Measurements from ENCODE around the gene TBC1D22B.
"Not testable (repeated sequence)": the region's sequence is repeated elsewhere in the genome, so short reads cannot be mapped to it uniquely, and the experiment has no call there.

Gene TBC1D22B

DNA sequence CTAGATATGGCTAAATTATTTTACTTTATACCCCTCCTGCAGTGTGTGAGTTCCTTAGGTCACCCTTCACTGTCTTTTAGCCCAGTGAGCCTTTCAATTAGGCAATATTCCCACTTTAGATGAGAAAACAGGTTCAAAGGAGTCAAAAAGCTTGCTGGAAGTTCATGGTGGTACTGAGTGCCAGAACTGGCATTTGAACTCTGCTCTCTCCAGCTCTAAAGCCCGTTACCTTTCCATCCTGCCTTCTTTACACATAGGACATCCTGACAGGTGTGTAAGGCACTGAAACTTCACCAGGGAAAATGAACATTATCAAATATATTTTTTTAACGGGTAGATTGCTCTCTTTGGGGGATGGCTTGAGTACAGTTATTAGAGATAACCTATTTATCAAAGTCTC is 11.5 kb downstream of the TBC1D22B start:
- no peak for DNase-seq

DNA sequence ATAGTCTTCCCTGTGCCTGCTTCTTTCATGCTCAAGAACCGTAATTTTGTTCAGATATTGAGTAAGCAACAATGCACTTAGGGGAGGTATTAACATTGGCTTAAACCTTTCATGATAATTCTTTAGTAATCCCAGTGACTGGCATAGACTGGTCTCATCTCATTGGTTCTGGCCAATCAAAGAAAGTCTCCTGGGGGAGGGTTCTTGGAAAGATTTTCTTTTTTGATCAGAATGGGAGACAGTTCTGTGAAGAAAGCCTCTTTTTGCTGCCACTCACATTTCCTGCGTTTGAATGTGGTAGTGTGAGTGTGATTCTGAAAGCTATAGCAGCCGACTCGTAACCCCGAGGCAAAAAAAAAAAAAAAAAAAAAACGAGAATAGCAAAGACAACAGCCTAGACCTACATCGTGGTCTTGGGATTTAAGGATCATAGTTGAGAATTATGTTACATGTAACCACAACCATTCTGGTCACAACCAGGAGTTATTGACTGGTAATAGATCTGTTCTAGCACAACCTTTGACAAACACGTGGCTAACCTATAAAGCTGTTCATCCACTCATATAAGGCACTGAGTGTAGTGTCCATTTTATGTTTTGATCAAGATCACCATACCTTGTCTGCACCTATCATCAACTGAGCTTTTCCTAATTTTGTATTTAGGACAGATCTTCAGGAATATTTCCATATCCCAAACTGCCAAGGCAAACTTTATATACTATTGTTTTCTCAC is 15.4 kb downstream of the TBC1D22B start:
- DNase-seq = no peak

DNA sequence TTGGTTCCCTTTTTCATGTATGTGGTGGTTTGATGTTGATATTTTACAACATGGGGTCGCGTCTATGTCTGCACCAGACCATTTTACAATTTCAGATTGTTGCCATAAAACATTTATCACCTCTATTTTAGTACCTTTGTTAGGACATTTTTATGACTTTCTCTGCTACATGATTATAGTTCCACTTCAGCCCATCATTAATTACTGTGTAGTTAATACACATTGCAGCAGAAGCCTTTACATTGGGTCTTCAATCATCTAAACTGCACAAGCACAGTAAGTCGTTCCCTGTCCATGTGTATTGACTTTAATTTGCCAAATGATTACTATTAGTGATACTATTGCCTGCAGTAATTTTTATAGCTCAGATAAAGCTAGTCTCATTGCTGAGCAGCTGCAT is 16.1 kb downstream of the TBC1D22B start:
- DNase-seq = no peak

DNA sequence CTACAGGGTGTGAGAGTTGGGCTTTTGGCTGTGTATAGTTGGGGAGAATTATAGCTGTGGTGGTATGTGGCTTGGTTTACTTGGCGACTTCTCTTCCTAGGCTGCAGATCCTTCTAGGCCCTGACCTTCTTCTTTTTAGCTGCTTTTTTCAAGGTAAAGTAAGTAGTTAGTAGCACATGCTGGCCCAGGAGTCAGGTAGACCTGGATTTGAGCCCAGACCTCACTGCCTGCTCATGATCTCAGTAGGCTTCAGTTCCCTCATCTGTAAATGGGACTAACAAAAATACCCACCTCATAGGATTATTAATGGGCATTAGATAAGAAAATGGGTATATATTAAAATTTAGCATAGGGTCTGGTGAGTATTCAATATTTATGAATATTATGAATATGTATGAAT is 17.8 kb downstream of the TBC1D22B start:
- DNase-seq = no peak

DNA sequence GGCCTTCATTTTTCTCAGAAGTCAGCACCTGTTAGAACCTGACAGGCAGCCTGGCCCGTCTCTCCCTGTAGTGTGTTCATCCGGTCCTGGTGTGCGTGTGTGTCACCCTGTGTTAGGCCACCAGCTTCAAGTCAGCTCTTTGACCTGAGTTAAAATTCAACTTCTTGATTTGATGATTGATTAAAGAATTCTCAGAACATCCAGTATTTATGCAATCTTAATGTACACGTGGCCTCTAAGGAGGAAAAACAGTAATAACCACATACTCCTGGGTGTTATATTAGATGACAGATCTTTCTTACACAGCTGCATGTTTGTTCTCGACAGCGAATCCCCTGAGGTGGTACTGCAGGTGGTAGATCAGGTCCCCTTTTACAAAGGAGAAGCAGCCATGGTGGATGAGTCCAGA is 19.4 kb downstream of the TBC1D22B start:
- no peak for DNase-seq

DNA sequence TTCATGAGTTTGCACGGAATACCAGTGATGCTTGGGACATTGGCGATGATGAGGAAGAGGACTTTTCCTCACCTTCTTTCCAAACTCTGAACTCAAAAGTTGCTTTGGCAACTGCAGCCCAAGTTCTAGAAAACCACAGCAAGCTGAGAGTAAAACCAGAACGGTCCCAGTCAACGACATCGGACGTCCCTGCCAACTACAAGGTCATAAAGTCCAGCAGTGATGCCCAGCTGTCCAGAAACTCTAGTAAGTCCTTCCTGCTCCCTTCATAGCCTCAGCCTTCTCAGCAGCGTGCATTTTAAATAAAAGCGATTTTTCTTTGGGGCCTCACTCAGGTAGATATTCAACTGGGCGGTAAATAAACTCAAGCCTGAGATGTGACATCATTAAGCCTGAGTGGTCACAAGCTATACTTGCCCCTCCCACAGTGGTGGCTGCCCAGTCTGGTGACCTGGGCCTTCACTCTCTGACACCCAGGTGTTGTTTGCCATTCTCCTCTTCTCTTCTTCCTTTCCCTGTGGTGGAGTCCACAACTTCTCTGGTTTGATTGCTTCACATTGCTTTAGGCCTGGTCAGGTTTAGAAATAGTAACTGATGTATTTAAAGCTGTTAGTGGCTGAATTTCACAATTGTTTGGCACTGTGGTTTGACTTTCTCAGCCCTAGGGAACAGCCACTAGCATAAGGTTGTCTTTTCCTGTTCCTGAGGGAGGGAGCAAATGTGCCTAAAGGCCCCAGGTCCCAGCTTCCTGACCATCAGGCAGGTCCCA is 22.0 kb downstream of the TBC1D22B start:
- DNase-seq = no peak

DNA sequence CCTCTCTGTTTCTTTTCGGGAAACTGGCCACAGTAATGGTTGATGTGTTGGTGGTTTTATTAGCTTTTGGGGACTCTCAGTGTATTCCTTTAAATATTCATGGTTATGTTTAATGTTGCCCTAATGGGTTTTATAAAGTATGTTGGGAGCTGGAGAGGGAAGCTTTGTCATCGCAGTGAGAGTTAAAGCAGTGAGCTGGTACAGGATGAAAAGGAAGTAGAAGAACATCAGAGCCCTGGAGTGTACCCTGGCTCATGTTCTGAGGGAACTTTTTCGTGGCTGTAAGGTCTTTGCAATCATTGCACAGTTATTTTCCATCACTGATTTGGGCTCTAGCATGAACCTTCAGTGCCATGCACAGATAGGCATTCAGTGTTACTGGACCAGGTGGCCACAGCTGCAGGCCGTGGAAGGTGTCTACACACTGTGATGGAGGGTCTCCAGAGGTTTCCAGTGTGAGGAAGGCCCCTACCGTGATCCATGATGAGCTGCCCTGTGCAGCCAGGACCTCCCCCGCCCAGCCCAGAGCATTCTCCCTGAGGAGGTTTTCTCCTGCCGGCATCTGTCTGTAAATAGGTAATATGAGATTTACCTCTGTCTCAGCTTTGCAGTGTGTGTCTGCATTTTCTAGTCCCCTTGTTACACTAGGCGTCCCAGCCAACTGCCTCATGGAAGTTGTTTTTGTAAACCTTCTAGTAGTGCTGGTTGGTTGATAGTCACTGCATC is 22.8 kb downstream of the TBC1D22B start:
- DNase-seq = no peak

DNA sequence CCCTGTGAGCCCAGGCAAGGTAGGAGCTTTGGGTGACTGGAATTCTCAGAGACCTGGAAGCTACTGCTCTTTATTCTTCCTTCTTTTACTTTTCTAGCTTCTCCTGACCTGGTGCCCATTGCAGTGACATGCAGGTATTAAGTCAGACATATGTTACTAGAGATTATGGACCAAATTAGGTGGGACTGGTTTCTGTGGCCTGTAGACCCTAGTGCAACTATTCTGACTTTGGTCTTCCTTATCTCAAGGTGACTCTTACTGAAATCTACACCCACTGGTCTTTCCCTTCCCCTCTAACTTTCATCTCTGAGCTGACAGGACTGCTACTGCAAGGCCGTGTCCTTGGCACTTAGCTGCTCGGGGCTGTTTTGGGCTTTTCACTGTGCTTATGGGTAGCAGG is 24.8 kb downstream of the TBC1D22B start:
- DNase-seq = no peak

DNA sequence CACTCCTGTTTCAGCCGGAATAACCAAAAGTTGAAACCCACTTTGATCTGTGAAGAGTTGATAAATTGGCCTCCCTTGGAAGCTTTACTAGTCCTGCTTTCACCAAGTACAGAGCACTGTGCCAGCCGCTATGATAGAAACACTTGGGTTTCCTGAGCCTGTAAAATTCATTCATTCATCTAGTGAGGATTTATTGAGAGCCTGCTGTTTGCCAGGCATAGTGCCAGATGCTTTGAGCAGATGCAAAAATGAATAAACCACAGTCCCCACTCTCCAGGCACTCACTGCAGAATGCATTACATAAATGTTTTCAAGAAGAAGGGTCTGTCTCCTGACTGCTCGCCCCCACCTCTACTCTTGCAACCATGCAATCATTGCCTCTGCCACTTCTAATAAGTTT is 25.7 kb downstream of the TBC1D22B start:
- no peak for DNase-seq

DNA sequence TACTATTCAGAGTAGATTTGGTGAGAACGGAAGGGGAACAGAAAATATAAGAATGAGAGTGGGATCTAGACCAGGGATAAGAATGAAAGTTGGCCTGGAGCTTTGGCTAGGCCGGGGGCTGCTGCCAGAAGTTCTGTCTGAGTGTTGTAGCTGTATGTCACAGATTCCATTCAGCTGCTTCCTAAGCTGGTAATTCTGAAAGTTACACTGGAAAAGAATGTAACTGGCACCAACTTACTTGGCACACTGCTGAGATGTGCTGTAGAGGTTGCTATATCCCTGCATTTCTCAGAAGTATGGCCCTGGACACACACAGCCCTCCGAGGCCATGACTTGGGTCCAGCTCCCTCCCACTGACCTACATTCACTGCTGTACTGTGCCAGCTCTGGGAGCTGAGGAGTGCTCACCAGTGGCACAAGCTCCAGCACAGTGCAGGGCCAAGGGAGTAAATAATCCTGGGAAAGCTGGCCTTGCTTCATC is 26.1 kb downstream of the TBC1D22B start:
- no peak for DNase-seq

DNA sequence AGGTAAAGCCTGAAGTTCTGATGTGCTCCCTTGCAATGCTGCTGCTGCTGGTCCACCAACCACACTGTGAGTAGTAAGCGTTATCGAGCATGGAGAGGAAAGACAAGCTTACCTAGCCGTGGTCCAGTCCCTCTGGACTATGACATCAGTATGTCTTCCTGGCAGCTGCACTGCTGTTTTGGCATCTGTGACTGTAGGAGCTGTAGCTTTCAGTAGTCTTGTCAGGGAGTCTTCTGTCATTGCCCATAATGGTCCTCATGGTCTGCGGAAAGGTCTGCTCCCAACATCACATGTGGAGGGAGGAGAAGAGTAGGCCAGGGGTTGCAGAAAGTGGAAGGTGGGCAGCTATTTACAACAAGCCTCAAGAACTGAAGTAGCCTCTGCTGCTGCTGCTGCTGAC is 27.2 kb downstream of the TBC1D22B start:
- no peak for DNase-seq

DNA sequence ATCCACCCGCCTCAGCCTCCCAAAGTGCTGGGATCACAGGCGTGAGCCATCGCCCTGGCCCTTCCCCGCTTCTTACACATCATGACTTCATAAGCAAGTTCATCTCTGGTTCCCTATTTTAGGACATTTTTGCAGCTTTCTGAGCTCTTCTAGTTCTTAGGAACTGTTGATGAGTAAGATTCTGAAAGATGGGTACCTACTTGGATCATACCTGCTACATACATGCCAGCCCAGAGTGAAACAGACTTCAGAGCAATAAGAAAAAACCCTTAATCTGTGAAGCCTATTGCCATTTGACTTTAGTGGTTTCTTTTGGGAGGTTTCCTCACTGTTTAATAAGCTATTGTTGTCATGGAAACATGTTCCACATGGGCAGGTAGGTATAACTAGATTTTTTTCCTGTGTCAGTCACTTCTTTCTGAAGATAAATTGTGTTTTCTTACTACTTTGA is 28.3 kb downstream of the TBC1D22B start:
- peak; percentile 26 to 36 for DNase-seq

DNA sequence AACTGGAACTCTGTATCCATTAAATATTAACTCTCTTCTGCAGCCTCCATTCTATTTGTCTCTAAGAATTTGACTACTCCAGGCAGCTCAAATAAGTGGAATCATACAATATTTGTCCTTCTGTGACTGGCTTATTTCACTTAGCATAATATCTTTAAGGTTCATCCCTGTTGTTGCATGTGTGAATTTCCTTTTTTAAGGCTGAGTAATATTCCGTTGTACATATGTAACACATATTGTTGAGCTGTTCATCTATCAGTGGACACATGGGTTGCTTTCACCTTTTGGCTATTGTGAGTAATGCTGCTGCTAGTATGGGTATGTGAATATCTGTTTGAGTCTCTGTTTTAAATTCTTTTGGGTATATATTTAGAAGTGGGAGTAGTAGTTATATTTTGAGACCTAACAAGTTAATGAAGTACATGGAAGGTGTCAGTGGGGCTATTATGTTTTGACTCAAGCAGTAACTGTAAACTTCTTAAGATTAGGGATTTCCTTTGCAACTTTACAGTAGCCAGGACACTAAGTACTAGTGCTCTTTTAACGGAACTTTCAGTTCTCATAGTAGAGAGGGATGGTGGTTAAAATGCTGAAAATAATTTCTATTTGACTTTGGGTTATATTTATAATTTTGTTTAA is 30.1 kb downstream of the TBC1D22B start:
- DNase-seq = no peak

DNA sequence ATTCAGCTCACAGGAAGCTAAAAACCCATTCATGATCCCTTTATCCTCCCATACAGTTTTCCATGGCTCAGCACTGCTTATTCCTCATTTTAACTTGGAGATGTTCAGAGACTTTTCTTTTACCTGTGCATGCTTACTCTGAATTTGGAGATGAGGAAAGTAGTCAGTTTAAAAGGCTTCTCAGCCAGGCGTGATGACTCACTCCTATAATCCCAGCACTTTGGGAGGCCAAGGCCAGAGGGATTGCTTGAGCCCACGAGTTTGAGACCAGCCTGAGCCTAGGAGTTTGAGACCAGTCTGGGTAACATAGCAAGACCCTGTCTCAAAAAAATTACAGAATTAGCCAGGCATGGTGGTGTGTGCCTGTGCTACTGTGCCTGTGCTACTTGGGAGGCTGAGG is 30.7 kb downstream of the TBC1D22B start:
- DNase-seq = no peak

DNA sequence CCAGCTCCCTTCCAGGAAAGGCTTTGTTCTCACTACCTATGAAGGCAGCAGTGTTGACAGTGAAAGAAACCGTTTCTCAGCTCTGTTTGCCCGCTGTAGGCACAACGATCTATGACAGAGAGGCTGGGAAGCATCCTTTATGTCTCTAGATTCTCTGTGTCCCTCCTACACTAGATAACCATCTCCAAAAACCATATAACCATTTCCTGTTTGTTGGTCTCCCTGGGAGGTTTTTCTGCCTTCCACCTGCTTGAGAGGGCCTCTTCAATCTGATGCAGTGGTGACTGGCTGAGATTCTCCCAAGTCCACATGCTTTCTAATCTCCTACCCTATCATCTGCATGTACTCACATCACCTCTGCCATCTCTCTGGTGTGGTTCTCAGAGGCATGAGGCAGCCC is 32.4 kb downstream of the TBC1D22B start:
- peak; percentile 14 to 49 for DNase-seq

DNA sequence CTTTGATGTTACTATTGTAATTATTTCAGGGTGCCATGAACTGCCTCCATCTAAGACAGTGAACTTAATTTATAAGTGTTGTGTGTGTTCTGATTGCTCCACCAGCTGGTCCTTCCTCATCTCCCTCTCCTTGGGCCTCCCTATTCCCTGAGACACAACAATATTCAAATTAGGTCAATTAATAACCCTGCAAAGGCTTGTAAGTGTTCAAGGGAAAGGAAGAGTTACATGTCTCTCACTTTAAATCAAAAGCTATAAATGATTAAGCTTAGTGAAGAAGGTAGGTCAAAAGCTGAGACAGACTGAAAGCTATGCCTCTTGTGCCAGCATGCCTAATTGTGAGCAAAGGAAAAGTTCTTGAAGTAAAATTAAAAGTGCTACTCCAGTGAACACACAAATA is 35.9 kb downstream of the TBC1D22B start:
- DNase-seq = no peak

DNA sequence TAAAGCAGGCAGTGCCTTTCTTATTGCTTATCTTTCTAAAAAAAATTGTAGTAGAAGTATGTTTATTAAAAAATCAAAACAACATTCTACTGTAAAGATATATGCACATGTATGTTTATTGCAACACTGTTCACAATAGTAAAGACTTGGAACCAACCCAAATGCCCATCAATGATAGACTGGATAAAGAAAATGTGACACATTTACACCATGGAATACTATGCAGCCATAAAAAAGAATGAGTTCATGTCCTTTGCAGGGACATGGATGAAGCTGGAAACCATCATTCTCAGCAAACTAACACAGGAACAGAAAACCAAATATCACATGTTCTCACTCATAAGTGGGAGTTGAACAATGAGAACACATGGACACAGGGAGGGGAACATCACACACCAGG is 40.1 kb downstream of the TBC1D22B start:
- DNase-seq = not testable (repeated sequence)

DNA sequence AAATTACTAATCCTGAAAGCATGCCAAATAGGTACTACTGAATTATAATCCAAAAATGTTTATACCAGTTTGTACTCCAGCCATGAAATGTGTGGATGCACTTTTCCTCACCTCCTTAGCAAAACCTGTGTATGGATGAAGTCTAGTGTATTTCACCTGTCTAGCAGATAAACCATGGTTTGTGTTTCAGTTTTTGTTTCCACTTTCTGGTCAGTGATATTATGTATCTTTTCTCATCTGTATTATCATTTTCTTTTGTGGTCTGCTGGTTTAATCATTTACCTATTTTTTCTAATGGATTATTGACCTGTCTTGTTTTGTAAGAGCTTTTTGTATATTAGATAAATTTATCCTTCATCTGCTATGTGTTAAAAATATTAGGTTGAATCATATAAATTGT is 41.4 kb downstream of the TBC1D22B start:
- DNase-seq = no peak

DNA sequence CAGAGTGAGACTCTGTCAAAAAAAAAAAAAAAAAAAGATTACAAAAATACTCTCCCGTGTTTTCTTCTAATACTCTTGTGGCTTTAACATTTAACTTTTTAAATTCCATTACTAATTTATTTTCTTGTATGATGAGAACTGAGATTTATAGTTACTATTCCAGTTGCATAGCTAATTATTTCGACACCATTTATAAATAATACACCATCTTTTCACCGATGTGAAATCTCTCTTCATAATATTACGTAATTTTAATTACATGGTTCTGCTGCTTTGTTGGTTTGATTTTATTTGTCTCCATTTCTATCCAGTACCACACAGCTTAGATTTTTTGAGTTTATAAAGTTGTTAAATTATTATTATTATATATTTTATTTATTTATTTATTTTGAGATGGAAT is 42.4 kb downstream of the TBC1D22B start:
- DNase-seq = no peak

DNA sequence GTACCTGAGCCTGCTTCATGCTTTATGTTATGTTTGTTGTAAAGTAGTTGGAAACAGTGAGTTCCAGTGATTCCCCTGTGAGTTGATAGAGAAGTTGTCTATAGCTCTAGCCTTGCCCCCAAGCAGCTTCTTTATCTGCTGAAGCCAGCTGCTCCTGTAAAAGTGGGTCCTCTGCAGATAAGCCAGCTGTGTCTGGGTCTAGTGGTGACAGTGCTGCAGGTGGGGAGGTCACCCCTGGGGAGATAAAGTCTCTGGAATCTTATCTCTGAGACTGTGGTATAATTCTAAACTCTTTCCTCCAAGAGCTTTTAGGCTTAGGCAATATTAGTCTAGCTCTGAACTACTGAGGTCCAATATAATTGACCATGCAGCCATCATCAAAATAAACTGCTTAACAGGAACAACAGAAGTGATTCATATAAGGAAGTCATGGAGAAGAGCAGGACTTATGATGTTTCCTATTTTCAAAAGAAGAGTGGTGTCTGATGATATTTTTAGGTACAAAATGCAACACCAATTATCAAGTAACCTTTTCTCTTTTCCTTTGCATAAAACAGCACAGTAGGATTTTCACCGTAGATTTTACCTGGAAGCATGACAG is 44.6 kb downstream of the TBC1D22B start:
- DNase-seq = no peak

DNA sequence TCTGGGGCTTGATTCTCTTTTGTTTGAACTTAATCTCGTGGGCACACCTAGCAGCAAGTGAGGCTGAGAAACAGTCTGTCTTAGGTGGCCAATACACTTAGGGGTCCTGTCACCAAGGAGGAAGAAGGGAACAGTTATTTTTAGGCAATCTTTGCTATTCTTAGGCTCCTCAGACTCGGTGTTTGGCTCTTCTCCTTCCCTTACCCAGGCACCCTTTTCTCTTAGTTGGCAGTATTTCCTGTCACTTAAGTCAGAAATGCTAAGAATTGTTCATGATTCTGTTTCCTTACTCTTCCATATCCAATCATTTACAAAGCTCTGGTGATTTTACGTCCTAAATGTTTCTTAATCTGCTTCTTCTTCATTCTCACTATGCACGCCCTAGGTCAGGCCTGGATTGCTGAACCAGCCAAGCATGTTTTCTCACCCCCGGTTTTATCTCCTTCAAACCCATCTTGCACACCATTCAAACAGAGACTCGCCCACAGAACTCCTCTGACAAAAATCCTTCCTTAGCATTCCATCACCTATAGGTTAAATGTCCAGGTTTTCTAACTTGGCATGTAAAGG is 45.6 kb downstream of the TBC1D22B start:
- no peak for DNase-seq

DNA sequence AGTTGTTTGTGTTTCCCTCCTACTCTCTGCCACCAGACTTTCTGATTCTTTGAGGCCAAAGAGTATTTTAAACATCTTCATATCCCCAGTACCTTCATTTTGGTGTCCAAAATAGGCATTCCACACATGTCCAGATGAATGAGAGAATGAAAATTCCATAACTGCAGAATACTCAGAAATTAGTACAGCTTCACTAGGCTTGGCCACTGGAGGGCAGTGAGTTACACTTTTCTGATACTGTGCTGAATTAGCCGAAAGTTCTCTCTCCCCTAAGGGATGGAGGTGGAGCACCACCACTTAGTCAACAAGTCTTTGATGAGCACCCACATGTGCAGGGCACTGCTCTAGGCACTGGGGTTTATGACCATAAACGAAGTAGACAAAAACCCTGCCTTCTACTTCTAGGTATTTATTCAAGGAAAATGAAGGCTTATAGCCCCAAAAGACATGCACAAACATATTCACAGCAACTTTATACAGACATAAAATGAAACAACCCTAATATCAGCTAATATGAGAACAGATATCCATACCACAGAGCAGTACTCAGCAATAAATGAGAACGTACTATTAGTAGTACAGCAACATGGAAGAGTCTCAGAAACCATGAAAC is 46.4 kb downstream of the TBC1D22B start:
- peak; percentile 6 to 23 for DNase-seq

Measured in activated CD4-positive, alpha-beta T cell treated with anti-CD3 and anti-CD28 coated beads, Interleukin-2, amount 50 U/mL, for 48 hours (primary cell).